ENCODE measurements around the gene THSD4. TPM values are rescaled to one million over a fixed set of nuclear protein-coding genes. Genes with fewer than 3 reads are reported as not detected.

Gene THSD4
- total RNA-seq, 1 donor from 2014 or later: 2.5 TPM

- no peak overlapping the region for H3K4me2 ChIP-seq (ENCODE audit: low read length)
- Mint-ChIP-seq H3K27me3 (ENCODE audit: low read depth, unreplicated experiment) (peaks cover 2% of the 10 kb centered on the region), H3K9me3 (ENCODE audit: unreplicated experiment) (peaks cover 3% of the 10 kb centered on the region), H3K36me3 (ENCODE audit: low read depth, unreplicated experiment) (no peaks in the 10 kb centered on the region), H3K4me3 (ENCODE audit: unreplicated experiment) (no peak overlapping the region), H3K4me1 (ENCODE audit: low read depth, unreplicated experiment) (peaks cover 17% of the 10 kb centered on the region), H3K27ac (ENCODE audit: unreplicated experiment) (no peak overlapping the region)
- no peak for DNase-seq (ENCODE audit: low read depth)
- TF ChIP-seq, protein P1, sequence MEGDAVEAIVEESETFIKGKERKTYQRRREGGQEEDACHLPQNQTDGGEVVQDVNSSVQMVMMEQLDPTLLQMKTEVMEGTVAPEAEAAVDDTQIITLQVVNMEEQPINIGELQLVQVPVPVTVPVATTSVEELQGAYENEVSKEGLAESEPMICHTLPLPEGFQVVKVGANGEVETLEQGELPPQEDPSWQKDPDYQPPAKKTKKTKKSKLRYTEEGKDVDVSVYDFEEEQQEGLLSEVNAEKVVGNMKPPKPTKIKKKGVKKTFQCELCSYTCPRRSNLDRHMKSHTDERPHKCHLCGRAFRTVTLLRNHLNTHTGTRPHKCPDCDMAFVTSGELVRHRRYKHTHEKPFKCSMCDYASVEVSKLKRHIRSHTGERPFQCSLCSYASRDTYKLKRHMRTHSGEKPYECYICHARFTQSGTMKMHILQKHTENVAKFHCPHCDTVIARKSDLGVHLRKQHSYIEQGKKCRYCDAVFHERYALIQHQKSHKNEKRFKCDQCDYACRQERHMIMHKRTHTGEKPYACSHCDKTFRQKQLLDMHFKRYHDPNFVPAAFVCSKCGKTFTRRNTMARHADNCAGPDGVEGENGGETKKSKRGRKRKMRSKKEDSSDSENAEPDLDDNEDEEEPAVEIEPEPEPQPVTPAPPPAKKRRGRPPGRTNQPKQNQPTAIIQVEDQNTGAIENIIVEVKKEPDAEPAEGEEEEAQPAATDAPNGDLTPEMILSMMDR (IDR thresholded peaks at IDR 0.05; ENCODE audit: insufficient read depth, low read depth, low read length): no peak
- TF ChIP-seq EZH2 (IDR thresholded peaks at IDR 0.05; ENCODE audit: insufficient read depth, low read length): no peak
- no peaks in the 10 kb centered on the region for H3K9me3 ChIP-seq (ENCODE audit: insufficient read depth, low read depth, low read length)
- no peaks in the 10 kb centered on the region for H3K79me2 ChIP-seq (ENCODE audit: insufficient read depth, low read length)
- no peak overlapping the region for H3K4me3 ChIP-seq (ENCODE audit: insufficient read depth, low read depth, low read length)
- no peak overlapping the region for H3K9ac ChIP-seq (ENCODE audit: low read length)
- H3K36me3 ChIP-seq (ENCODE audit: insufficient read depth, low read length): no peaks in the 10 kb centered on the region
- H2AFZ ChIP-seq (ENCODE audit: low read depth, low read length): no peak overlapping the region
- FAIRE-seq: no peak
- H4K20me1 ChIP-seq (ENCODE audit: insufficient read depth, low read length): peaks cover 8% of the 10 kb centered on the region
- peaks cover 9% of the 10 kb centered on the region for H3K4me1 ChIP-seq (ENCODE audit: insufficient read depth, low read length)
- H3K27me3 ChIP-seq (ENCODE audit: insufficient read depth, low read length): peaks cover 28% of the 10 kb centered on the region
- no peak overlapping the region for H3K27ac ChIP-seq (ENCODE audit: low read depth, low read length)
Observed at GRCh38 chr15:71564217-71564616, 448.9 kb downstream of the THSD4 start.

GRCh38 chr15:71565006-71565405 is 449.7 kb downstream of the THSD4 start:
- Histone ChIP-seq H3K9me3 (ENCODE audit: insufficient read depth, low read depth, low read length) (no peaks in the 10 kb centered on the region), H3K9ac (ENCODE audit: low read length) (no peak overlapping the region), H3K4me2 (ENCODE audit: low read length) (no peak overlapping the region), H3K27ac (ENCODE audit: low read depth, low read length) (no peak overlapping the region), H3K4me1 (ENCODE audit: insufficient read depth, low read length) (peaks cover 9% of the 10 kb centered on the region), H4K20me1 (ENCODE audit: insufficient read depth, low read length) (peaks cover 8% of the 10 kb centered on the region), H2AFZ (ENCODE audit: low read depth, low read length) (no peak overlapping the region), H3K36me3 (ENCODE audit: insufficient read depth, low read length) (no peaks in the 10 kb centered on the region), H3K27me3 (ENCODE audit: insufficient read depth, low read length) (peaks cover 28% of the 10 kb centered on the region), H3K4me3 (ENCODE audit: insufficient read depth, low read depth, low read length) (no peak overlapping the region), H3K79me2 (ENCODE audit: insufficient read depth, low read length) (no peaks in the 10 kb centered on the region)
- peaks cover 2% of the 10 kb centered on the region for H3K27me3 Mint-ChIP-seq (ENCODE audit: low read depth, unreplicated experiment)
- TF ChIP-seq, protein P1 (IDR thresholded peaks at IDR 0.05; ENCODE audit: insufficient read depth, low read depth, low read length): no peak
- TF ChIP-seq EZH2 (IDR thresholded peaks at IDR 0.05; ENCODE audit: insufficient read depth, low read length): no peak
- FAIRE-seq: no peak
- no peak overlapping the region for H3K4me3 Mint-ChIP-seq (ENCODE audit: unreplicated experiment)
- H3K9me3 Mint-ChIP-seq (ENCODE audit: unreplicated experiment): peaks cover 3% of the 10 kb centered on the region
- peaks cover 14% of the 10 kb centered on the region for H3K4me1 Mint-ChIP-seq (ENCODE audit: low read depth, unreplicated experiment)
- no peak for DNase-seq (ENCODE audit: low read depth)
- no peaks in the 10 kb centered on the region for H3K36me3 Mint-ChIP-seq (ENCODE audit: low read depth, unreplicated experiment)
- H3K27ac Mint-ChIP-seq (ENCODE audit: unreplicated experiment): no peak overlapping the region

DNA sequence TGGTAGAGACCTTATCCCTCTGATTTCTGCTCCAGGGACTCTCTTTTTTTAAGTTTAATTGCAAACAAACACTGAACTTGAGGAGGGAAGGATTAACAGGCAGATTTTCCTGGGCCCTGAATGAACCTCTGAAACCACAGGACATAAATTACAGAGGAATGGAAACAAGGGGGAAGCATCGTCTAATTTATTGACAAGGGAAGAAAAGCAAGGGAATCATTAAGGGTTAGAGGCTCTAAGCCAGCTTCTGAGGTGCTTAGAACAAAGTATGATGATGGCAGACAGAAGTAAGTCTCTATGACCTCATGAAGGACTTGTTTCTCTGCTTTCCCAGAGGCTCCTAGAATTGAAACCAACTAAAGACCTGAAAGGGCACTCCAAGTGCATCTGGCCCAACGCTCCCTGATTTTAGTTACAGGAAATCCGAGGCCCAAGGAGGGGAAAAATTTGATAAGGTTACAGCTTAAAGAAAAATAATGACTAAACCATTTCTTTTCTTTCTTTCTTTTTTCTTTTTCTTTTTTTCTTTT is 450.4 kb downstream of the THSD4 start:
- no peak for FAIRE-seq
- no peak for TF ChIP-seq EZH2 (IDR thresholded peaks at IDR 0.05; ENCODE audit: insufficient read depth, low read length)
- H3K9ac ChIP-seq (ENCODE audit: low read length): no peak overlapping the region

More for the DNA sequence above, 450.4 kb downstream of the THSD4 start:
- H3K36me3 Mint-ChIP-seq (ENCODE audit: low read depth, unreplicated experiment): no peaks in the 10 kb centered on the region
- H3K27me3 Mint-ChIP-seq (ENCODE audit: low read depth, unreplicated experiment): peaks cover 2% of the 10 kb centered on the region
- no peak overlapping the region for H3K4me2 ChIP-seq (ENCODE audit: low read length)
- H3K9me3 Mint-ChIP-seq (ENCODE audit: unreplicated experiment): peaks cover 3% of the 10 kb centered on the region
- H3K4me1 ChIP-seq (ENCODE audit: insufficient read depth, low read length): peaks cover 9% of the 10 kb centered on the region
- no peak for DNase-seq (ENCODE audit: low read depth)
- H3K27me3 ChIP-seq (ENCODE audit: insufficient read depth, low read length): peaks cover 29% of the 10 kb centered on the region
- H2AFZ ChIP-seq (ENCODE audit: low read depth, low read length): no peak overlapping the region
- peaks cover 14% of the 10 kb centered on the region for H3K4me1 Mint-ChIP-seq (ENCODE audit: low read depth, unreplicated experiment)
- H3K36me3 ChIP-seq (ENCODE audit: insufficient read depth, low read length): no peaks in the 10 kb centered on the region
- no peak overlapping the region for H3K27ac ChIP-seq (ENCODE audit: low read depth, low read length)
- peaks cover 8% of the 10 kb centered on the region for H4K20me1 ChIP-seq (ENCODE audit: insufficient read depth, low read length)
- H3K4me3 ChIP-seq (ENCODE audit: insufficient read depth, low read depth, low read length): no peak overlapping the region
- H3K79me2 ChIP-seq (ENCODE audit: insufficient read depth, low read length): no peaks in the 10 kb centered on the region
- no peaks in the 10 kb centered on the region for H3K9me3 ChIP-seq (ENCODE audit: insufficient read depth, low read depth, low read length)
- no peak overlapping the region for H3K4me3 Mint-ChIP-seq (ENCODE audit: unreplicated experiment)
- H3K27ac Mint-ChIP-seq (ENCODE audit: unreplicated experiment): no peak overlapping the region
